ENCODE data around the gene HRAS. TPM values are rescaled to one million over a fixed set of nuclear protein-coding genes. Genes with fewer than 3 reads are reported as not detected.

The HRAS gene
- polyA plus RNA-seq, 1 of the 3 experiments (the other 2 are of a cell fraction): 217 TPM

- H4K20me1 ChIP-seq (ENCODE audit: insufficient read depth): no peaks in the 10 kb centered on the region
- peaks cover 0 to 39% of the 10 kb centered on the region in 2 experiments for H3K36me3 ChIP-seq (replicated peaks in 1 of 2; ENCODE audit: control insufficient read depth in 1 of 2, insufficient read depth in 2 of 2, low read length in 1 of 2)
- CTCF ChIA-PET: no interaction called here
- peaks cover under 1% of the 10 kb centered on the region; the same call in 1 of the 2 replicates for H3K79me2 ChIP-seq (ENCODE audit: insufficient read depth)
- POLR2A ChIA-PET: interaction anchor here (1.1 kb wide), 1 partner anchor 11 kb away, joined by 3 read pairs; no protein-coding TSS in a partner anchor
- no peak overlapping the region for H2AFZ ChIP-seq (ENCODE audit: low read depth)
- no peak overlapping the region for H3K9ac ChIP-seq
- H3K9me2 ChIP-seq: no peaks in the 10 kb centered on the region
- no peak overlapping the region for H3K4me2 ChIP-seq
- DNase-seq: no peak
- peaks cover 3% of the 10 kb centered on the region for H3F3A ChIP-seq (replicated peaks; ENCODE audit: insufficient read depth)
- H3K27me3 ChIP-seq (ENCODE audit: insufficient read depth): no peaks in the 10 kb centered on the region
- no peak for TF ChIP-seq FOSL2 (IDR thresholded peaks at IDR 0.05; ENCODE audit: borderline replicate concordance, low read depth)
- no peak for TF ChIP-seq MXI1 (IDR thresholded peaks at IDR 0.05; ENCODE audit: low read depth, low read length)
- TF ChIP-seq TAF1 (IDR thresholded peaks at IDR 0.05; ENCODE audit: borderline replicate concordance, low read depth, low read length): no peak
- TF ChIP-seq GATA2 (CRISPR knock-in tag; IDR thresholded peaks at IDR 0.05): no peak
- no peak for TF ChIP-seq CHD2 (IDR thresholded peaks at IDR 0.05; ENCODE audit: low read length, partially characterized antibody)
- no peak for TF ChIP-seq TCF12 (IDR thresholded peaks at IDR 0.05)
- no peak for TF ChIP-seq TEAD4 (IDR thresholded peaks at IDR 0.05; ENCODE audit: borderline replicate concordance, insufficient read depth)
- 93% methylated on average over 3 of the region's 15 CpGs for WGBS (ENCODE audit: low lambda C conversion rate)
- H3K9me3 ChIP-seq: no peaks in the 10 kb centered on the region
- no peaks in the 10 kb centered on the region for H3K4me1 ChIP-seq (ENCODE audit: control insufficient read depth in 1 of 2, insufficient read depth in 2 of 2, low read depth in 1 of 2, low read length in 1 of 2)
- H3K4me3 ChIP-seq (ENCODE audit: low read depth in 2 of 2, low read length in 1 of 2): no peak overlapping the region
- no peak overlapping the region for H3K27ac ChIP-seq (ENCODE audit: low read depth in 2 of 2, low read length in 1 of 2)
Observed at GRCh38 chr11:490930-491260, 44.5 kb downstream of the HRAS start.

GRCh38 chr11:490186-490929 is 45.0 kb downstream of the HRAS start:
- CTCF ChIA-PET: no interaction called here
- peaks cover 0 to 37% of the 10 kb centered on the region in 2 experiments for H3K36me3 ChIP-seq (replicated peaks in 1 of 2; ENCODE audit: control insufficient read depth in 1 of 2, insufficient read depth in 2 of 2, low read length in 1 of 2)
- WGBS (ENCODE audit: low lambda C conversion rate): 97% methylated on average over 22 of the region's 38 CpGs

More at GRCh38 chr11:490186-490929, 45.0 kb downstream of the HRAS start:
- Histone ChIP-seq H3K9me2 (no peaks in the 10 kb centered on the region), H3K4me2 (no peak overlapping the region), H3K9me3 (no peaks in the 10 kb centered on the region), H3K27ac (ENCODE audit: low read depth in 2 of 2, low read length in 1 of 2) (no peak overlapping the region), H3K27me3 (ENCODE audit: insufficient read depth) (no peaks in the 10 kb centered on the region), H3K4me3 (ENCODE audit: low read depth in 2 of 2, low read length in 1 of 2) (no peak overlapping the region), H3F3A (replicated peaks; ENCODE audit: insufficient read depth) (no peaks in the 10 kb centered on the region), H4K20me1 (ENCODE audit: insufficient read depth) (no peaks in the 10 kb centered on the region), H3K9ac (no peak overlapping the region), H3K4me1 (ENCODE audit: control insufficient read depth in 1 of 2, insufficient read depth in 2 of 2, low read depth in 1 of 2, low read length in 1 of 2) (no peaks in the 10 kb centered on the region), H3K79me2 (ENCODE audit: insufficient read depth) (no peaks in the 10 kb centered on the region; the same call in 1 of the 2 replicates), H2AFZ (ENCODE audit: low read depth) (no peak overlapping the region)
- TF ChIP-seq USF1 (IDR thresholded peaks at IDR 0.05; ENCODE audit: borderline replicate concordance, low read depth) (no peak), FOXJ3 (CRISPR knock-in tag; IDR thresholded peaks at IDR 0.05) (no peak), FOSL2 (IDR thresholded peaks at IDR 0.05; ENCODE audit: borderline replicate concordance, low read depth) (no peak), EP300 (IDR thresholded peaks at IDR 0.05; ENCODE audit: borderline replicate concordance in 1 of 2, low read depth in 1 of 2, low read length in 1 of 2) (no peak), TAF1 (IDR thresholded peaks at IDR 0.05; ENCODE audit: borderline replicate concordance, low read depth, low read length) (no peak), NRF1 (IDR thresholded peaks at IDR 0.05; ENCODE audit: low read depth, low read length) (no peak), EZH2phosphoT487 (IDR thresholded peaks at IDR 0.05; ENCODE audit: borderline replicate concordance, low read depth) (no peak), REST (IDR thresholded peaks at IDR 0.05; ENCODE audit: low read depth, low read length) (no peak), CHD2 (IDR thresholded peaks at IDR 0.05; ENCODE audit: low read length, partially characterized antibody) (no peak), YY1 (IDR thresholded peaks at IDR 0.05; ENCODE audit: low read depth) (no peak), SMC3 (IDR thresholded peaks at IDR 0.05; ENCODE audit: low read depth, low read length) (no peak), SIN3A (IDR thresholded peaks at IDR 0.05; ENCODE audit: borderline replicate concordance, low read depth, low read length) (no peak)
- TF ChIP-seq, protein P1, sequence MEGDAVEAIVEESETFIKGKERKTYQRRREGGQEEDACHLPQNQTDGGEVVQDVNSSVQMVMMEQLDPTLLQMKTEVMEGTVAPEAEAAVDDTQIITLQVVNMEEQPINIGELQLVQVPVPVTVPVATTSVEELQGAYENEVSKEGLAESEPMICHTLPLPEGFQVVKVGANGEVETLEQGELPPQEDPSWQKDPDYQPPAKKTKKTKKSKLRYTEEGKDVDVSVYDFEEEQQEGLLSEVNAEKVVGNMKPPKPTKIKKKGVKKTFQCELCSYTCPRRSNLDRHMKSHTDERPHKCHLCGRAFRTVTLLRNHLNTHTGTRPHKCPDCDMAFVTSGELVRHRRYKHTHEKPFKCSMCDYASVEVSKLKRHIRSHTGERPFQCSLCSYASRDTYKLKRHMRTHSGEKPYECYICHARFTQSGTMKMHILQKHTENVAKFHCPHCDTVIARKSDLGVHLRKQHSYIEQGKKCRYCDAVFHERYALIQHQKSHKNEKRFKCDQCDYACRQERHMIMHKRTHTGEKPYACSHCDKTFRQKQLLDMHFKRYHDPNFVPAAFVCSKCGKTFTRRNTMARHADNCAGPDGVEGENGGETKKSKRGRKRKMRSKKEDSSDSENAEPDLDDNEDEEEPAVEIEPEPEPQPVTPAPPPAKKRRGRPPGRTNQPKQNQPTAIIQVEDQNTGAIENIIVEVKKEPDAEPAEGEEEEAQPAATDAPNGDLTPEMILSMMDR (IDR thresholded peaks at IDR 0.05): no peak
- TF ChIP-seq, protein P2, sequence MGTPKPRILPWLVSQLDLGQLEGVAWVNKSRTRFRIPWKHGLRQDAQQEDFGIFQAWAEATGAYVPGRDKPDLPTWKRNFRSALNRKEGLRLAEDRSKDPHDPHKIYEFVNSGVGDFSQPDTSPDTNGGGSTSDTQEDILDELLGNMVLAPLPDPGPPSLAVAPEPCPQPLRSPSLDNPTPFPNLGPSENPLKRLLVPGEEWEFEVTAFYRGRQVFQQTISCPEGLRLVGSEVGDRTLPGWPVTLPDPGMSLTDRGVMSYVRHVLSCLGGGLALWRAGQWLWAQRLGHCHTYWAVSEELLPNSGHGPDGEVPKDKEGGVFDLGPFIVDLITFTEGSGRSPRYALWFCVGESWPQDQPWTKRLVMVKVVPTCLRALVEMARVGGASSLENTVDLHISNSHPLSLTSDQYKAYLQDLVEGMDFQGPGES (IDR thresholded peaks at IDR 0.05; ENCODE audit: low read depth, low read length): no peak
- POLR2A ChIA-PET: interaction anchor here (1.1 kb wide), 1 partner anchor 12 kb away, joined by 3 read pairs; no protein-coding TSS in a partner anchor
- DNase-seq: no peak
